NCI-H1048 (cell line): ENCODE measurements around the gene ATRIP.

Source experiments
- DNase-seq: peaks from one replicate; lab custom pipeline; 2025; lab: John Stamatoyannopoulos, UW

Gene ATRIP

DNA sequence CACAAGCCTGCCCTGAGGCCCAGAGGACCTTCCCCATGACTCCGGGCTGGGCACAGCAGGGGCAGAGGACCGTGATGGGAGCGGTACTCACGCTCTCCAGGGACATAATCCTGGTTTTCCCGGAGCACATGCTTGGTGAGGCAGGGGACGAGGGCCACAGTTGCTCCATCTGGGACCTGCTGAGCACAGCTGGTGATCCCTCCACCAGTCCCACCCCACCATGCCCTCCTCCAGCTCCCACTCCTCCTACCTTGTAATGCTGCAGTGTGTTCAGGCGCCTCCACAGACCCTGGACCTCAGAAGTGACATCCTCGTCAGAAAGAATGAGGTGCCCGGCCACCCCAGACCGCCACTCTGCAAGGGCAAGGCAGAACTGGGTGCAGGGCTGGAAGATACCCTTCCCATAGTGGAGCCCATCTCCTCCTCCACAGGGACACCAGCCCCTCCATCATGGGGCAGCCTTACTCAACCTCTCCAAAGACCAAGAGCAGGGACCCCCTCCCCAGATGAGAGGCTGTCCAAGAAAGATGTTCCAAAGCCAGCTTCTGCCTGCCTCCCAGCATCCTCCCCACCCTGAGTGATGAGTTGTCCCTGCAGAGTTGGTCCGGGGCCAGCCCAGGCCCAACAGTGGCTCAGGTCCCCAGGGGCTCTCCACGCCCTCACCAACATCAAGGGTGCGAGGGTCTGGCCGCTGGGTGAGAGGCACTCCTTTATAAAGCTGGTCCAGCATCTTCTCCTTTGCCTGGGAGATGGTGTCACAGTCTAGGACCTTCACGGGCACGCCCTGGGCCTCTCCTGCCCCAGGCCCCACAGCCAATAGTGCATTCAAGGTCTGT, 36.1 kb upstream of the ATRIP start:
- DNase-seq, result no peak

GRCh38 chr3:48411041-48411588, 35.4 kb upstream of the ATRIP start:
- DNase-seq, result no peak

DNA sequence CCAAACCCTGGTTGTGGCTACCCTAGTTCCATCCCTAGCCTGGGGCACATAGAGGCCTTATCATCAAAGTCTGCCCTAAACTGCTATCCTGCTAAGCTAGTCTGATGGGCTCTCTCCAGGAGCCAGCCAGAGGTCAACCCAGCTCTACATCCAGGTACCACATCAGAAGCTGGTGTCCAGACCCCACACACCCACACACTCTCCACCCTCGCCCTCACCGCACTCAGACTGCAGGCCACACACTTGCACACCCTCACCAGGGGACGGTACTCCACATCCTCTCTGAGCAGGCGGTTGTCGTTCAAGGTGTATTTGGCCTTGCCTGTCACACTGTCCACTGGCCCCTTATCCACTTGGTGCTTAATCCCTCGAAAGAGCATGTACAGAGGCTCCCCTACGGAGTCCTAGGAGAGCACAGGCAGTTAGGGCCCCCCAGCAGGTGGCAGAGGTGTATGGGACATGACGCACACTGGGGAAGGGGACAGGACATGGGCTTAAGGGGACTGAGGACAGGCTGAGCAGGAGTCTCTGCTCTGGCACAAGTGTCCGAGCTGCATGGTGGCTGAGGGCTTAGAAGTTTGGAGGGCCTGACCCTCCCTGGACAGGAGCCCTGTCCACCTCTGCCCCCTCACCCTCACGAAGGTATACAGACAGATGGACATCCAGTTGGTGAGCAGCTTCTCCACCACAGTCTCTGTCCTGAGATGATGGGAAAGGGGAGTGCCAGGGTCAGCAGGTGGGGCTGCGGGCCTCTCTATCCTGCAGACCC, 34.7 kb upstream of the ATRIP start:
- DNase-seq, result no peak

- DNase-seq, result no peak
Observed at GRCh38 chr3:48412375-48413001, 34.0 kb upstream of the ATRIP start.

DNA sequence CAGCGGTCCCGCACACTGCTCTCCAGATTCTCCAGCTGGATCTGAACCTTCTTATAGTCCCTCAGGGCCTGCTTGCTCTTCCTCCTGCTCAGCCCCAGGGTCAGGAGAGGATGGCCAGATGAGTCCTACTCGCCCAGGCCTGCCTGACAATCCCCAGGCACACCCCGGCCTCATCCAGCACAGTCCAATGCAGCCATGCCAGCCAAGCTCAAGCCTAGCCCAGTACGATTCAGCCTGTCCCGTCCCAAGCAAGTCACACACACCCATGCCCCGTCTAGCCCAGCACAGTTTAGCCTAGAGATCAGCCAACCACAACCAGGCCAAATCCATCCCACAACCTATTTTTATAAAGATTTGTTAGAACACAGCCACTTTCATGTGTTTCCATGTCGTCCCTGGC, 33.5 kb upstream of the ATRIP start:
- no peak for DNase-seq

- no peak for DNase-seq
Observed at GRCh38 chr3:48413611-48414010, 32.9 kb upstream of the ATRIP start.

DNA sequence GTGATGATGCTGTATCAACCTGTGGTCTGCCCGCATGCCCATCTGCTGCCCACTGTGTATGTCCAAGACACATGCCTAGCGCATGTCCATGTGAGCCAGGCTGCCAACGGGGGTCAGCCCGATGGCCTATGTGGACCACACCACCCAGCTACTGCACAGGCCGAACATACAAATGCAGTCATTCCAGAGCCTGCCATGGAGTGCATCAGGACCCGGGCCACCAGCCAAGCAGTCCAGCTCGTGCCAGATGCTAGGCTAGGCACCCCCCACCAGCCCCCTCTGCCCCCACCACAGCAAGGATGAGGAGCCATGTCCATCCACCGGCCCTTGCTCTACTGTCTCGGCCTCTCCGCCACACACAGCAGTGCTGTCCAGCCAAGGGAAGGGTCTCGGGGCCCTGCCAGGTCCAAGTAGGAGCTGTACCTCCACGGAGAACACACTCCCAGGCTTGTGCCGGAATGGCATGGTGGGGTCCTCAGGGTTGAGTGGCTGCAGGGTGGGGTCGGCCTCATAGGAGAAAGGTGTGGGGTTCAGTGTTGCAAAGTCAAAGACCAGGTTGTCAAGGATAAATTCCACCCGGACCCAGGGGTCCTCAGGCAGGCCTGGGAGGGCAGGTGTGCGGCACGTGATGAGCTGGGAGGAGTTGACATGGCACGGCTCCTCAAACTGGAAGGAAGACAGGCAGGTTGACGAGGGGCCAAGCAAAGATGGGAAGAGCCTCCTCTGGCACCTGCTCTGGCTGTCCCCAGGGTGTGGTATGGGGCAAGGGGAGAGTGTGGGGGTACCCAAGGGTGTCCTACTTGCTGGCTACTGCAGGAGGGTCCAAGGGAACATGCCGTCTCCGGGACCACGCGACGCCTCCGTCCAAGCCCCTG, 31.9 kb upstream of the ATRIP start:
- no peak for DNase-seq

DNA sequence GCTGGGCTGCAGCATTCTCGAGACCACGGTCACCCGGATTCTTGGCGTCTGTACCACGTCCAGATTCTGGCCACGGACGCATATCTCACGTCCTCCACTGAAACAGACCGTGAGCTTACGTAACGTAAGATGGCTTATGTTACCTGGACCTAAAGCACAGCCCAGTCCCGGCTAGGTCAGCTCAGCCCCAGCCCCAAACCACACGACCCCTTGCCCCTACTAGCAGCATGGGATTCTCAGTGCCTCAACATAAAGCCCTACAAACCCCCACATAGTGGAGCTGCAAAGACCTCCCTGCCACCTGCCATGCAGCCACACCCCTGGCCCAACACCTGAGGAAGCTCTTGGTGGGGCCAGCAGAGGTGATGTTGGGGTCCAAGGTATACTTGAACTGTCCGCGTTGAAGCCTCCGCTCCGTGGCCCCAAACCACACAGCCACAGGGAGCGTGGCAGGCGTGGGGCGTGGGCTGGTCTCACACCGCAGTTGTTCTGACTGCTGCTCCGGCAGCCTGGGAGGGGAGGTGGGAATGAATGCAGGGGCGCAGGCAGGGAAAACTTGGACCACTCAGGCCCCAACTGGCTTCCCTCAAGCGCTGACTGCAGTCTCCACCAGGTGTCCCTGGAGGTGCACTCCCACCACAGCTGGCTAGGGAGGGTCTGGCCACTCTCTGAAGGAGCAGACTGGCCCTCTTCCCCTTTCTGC, 31.1 kb upstream of the ATRIP start:
- DNase-seq, result no peak

- no peak for DNase-seq
Observed at GRCh38 chr3:48416091-48416505, 30.4 kb upstream of the ATRIP start.

DNA sequence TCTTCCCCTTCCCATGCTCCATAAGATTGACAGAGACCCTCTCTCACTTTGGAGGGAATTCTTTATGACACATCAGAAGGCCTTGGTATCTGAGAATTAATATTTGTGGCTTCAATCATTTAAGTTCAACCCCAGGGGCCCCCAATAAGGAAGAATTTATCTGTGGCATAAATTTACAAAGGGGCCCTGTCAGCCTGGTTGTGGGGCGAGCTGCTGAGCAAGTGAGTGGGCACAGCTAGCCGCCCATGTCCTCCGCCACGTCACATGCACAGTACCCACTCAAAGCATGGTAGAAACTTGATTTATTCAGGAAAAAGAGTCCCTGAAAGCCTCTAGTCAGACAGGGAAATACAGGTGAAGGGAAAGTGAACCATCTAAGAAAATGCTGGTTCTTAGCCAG, 30.0 kb upstream of the ATRIP start:
- DNase-seq, result no peak

GRCh38 chr3:48417529-48418108, 28.9 kb upstream of the ATRIP start:
- no peak for DNase-seq

DNA sequence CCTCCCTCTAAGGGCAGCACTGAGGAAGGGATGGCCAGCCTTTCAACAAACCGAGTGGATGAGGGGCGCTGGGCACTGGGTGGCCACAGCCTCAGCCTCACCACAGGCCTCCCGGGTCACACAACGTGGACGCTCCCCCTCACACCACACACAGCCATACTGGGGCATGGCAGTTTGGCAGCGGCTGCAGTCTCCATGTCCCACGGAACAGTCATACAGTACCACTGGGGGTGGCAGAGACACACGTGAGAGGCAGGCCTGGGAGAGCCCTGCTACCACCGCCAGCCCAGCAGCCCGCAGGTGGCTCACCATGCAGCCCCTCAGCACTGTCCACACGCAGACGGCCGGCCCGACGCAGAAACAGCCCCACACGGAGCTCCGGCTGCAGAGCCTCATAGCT, 28.4 kb upstream of the ATRIP start:
- DNase-seq, result no peak

DNA sequence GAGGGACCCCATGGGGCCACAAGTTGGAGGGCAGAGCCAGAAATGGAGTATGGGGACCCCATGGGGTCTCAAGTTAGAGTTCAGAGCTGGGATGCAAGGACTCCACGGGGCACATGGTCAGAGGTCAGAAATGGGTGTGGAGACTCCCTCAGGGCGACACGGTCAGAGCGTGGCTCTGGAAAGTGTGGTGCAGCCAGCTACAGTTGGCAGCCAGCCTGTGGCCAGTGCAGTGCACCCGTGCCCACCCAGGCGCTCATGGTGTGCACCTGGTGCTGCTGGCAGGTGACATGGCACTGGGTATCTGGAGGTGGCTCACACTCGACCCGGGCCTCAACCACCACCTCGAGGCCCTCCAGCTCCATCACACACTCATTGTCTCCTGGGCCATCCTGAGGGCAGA, 27.9 kb upstream of the ATRIP start:
- no peak for DNase-seq

GRCh38 chr3:48419149-48419548, 27.4 kb upstream of the ATRIP start:
- DNase-seq, result no peak

DNA sequence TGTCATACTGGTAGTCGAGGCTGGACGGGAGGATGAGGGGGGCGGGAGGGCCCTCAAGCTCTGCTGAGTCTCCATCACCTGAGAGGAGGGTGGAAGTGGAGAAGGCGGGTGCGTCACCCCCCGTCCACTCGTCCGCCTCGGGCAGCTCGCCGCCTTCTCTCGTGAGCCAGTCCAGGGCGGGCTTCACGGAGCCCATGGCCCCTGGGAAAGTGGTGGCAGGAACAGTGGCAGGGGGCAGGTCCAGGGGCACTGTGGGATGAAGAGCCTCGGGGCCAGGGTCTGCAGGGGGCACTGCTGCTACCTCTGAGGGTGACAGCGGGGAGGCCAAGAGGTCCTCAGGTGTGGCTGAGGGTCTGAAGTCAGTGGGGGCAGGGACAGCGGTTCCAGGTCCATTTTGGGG, 26.9 kb upstream of the ATRIP start:
- no peak for DNase-seq

DNA sequence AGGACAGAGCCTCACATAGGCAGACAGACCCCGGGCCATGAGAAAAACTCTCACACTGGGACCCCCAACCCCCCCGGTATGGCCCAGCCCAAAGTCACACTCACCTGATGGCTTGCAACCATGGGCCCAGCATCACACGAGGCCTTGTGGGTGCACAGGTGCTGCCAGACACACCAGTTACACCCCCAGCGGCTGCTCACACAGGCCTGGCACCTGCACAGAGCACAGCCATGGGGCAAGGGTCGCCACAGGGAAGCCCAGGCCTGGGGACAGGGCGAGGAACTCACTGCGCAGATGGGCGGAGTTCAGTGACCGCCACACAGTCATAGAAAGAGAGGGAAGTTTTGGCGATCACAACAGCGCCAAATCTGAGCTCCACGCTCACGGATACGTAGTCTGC, 26.0 kb upstream of the ATRIP start:
- no peak for DNase-seq

DNA sequence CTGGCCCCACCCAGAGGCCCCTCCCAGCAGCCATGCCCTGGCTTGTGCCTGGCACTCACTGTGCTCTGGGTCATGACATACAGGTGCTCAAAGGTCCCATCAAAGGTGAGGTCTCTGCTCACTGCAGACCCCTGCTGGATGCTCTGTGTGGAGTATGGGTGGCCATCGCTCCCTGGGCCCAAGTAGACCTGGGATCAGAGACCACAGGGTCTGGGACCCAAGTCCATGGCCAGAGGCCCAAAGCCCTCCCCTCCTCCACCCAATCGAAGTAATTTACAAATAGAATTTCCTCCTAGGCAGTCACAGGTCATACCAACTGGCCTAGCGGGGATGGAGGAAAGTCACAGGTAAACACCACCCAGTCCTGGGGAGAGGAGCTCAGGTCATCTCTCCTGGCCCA, 24.3 kb upstream of the ATRIP start:
- no peak for DNase-seq

GRCh38 chr3:48422681-48423080, 23.9 kb upstream of the ATRIP start:
- DNase-seq, result no peak

DNA sequence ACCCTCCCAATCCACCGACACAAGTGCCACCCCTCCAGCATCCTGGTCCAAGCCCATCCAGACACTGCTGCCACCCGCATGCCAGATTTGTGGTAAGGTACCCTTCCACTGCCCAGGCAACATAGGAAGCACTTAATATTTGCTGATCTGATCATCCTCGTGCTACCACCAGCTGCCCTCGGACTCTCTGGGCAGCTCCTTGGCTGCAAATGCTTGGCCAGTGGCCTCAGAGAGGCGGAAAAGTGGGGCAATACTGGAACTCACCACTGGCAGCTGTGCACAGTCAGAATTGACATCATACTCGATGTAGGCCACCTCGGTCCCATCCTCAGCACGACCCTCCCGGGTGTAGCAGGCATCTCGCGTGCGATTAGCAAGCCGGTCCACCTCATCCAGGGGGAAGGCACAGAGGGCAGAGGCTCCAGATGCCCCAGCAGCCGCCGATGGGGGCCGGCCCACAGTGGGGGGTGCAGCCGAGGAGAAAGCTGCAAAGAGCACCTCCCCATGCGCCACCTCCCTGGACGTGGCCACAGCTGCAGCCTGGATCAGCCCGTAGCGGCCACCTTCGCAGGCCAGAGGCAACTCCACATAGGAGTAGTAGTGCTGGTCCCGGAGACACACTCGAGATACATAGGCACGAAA, 23.2 kb upstream of the ATRIP start:
- DNase-seq, result no peak
